ENCODE data around the gene GATA5.

DNA sequence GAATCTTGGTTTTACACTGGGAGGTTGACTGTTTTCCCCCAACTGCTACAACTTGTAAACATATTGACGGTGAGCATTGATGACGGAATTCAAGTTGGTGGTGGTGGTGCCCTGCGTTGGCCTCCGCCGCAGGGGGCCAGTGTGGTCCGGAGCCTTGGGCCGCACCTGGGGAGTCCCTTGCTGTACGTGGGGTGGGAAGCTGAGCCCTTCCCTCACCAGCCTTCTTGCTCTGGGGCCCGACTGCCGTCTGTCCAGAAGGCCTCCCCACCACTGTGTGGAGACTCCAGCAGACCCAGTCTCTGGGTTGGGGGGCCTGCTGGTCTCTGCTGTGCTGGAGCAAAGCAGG lies 11.4 kb downstream of the GATA5 start:
- TF ChIP-seq, protein P1, sequence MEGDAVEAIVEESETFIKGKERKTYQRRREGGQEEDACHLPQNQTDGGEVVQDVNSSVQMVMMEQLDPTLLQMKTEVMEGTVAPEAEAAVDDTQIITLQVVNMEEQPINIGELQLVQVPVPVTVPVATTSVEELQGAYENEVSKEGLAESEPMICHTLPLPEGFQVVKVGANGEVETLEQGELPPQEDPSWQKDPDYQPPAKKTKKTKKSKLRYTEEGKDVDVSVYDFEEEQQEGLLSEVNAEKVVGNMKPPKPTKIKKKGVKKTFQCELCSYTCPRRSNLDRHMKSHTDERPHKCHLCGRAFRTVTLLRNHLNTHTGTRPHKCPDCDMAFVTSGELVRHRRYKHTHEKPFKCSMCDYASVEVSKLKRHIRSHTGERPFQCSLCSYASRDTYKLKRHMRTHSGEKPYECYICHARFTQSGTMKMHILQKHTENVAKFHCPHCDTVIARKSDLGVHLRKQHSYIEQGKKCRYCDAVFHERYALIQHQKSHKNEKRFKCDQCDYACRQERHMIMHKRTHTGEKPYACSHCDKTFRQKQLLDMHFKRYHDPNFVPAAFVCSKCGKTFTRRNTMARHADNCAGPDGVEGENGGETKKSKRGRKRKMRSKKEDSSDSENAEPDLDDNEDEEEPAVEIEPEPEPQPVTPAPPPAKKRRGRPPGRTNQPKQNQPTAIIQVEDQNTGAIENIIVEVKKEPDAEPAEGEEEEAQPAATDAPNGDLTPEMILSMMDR (IDR thresholded peaks at IDR 0.05; ENCODE audit: low read length), result no peak
- no peak for TF ChIP-seq EZH2 (IDR thresholded peaks at IDR 0.05; ENCODE audit: borderline replicate concordance, low read length)
